Activated T-helper 1 cell treated with anti-CD3 and anti-CD28 coated beads, Interleukin-12 subunit alpha, Interleukin-12 subunit beta, Interleukin-2, Interleukin-4 antibody, amounts not matched to agents 30 ng/mL and 10 ng/mL and 1 ng/mL, durations not matched to agents 14 hours and 24 hours and 36 hours (primary cell): ENCODE data around the gene JAKMIP2. TPM values are rescaled to one million over a fixed set of nuclear protein-coding genes. Genes with fewer than 3 reads are reported as not detected.
A peak's percentile ranks its signal among the peaks of the same experiment; 100 is the strongest.
"Not testable (repeated sequence)": the region's sequence is repeated elsewhere in the genome, so short reads cannot be mapped to it uniquely, and the experiment has no call there.

Source experiments
- DNase-seq: peaks from one replicate; pipeline ENCODE4 v3.0.0; 2021; ENCODE audit warnings: low spot score
- H3K27ac Mint-ChIP-seq: one replicate; pipeline ENCODE4 v1.8.0; 2021; ENCODE audit warnings: mild to moderate bottlenecking, mixed read lengths
- H3K27me3 Mint-ChIP-seq: one replicate; pipeline ENCODE4 v1.8.0; 2022; ENCODE audit warnings: mild to moderate bottlenecking, moderate library complexity, mixed read lengths; ENCODE audit not compliant: insufficient read depth
- H3K36me3 Mint-ChIP-seq: one replicate; pipeline ENCODE4 v1.8.0; 2021; ENCODE audit warnings: low read depth, mixed read lengths
- H3K4me1 Mint-ChIP-seq: one replicate; pipeline ENCODE4 v1.8.0; 2021; ENCODE audit warnings: low read depth, mixed read lengths
- H3K4me3 Mint-ChIP-seq: one replicate; pipeline ENCODE4 v1.8.0; 2021; ENCODE audit warnings: mild to moderate bottlenecking, moderate library complexity, mixed read lengths
- H3K9me3 Mint-ChIP-seq: one replicate; pipeline ENCODE4 v1.8.0; 2021; ENCODE audit warnings: mixed read lengths
- intact Hi-C: fragments of 100-400 bp; cut with micrococcal nuclease; formaldehyde crosslinking; loops from one replicate; pipeline ENCODE4 v1.15.1; 2024
- total RNA-seq: library from RNA; stranded (reverse); gene quantifications from 2 replicates; pipeline ENCODE4 v1.2.3, GENCODE V29; 2022

Gene JAKMIP2
- 1.1 TPM in 2 replicates for total RNA-seq

DNA sequence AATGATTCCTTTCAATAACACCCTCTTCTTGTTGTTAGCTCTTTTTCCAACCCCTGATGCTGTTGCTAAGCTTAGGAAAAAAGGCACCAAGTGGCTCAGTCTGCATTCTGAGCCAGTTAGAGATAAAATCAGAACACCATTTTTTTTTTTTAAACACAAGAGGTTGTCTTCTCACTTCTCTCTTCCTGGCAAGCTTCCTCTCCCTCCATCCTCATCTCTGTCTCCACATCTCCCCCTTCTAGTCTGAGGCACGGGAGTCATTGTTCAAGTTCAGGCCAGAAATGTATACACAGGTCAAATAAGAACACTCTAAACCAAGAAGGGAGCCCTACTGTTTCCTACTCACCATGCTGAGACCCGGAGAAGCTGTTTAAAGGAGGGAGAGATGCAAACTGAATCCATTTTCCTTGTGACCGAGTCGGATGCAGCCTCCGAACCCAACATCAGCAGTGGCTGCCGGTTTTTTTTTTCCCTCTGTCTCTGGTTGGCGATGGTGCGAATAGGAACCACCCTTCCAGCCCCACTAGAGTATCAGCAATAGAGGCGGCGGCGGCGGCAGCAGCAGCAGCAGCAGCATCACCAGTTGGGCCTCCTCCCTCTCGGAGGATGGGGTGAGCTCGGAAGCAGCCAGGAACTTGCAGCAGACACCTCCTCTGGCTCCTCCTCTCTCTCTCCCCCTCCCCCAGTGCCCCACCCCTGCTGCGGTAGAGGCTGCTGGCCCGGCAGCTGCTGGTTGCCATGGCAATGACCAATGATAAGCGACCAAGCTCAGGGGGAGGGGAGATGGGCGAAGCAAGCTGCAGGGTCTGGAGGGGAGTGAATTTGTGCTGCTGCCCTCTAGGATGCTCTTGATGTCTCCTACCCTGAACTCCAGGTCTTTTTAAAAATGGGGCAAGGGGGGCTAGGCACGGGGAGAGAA lies at the start of gene JAKMIP2:
Gene JAKMIP2 (minus strand): TSS at position 619 of the 919 bp plus-strand sequence. CDS start 110,922 bp downstream, outside the sequence.
- H3K4me1 Mint-ChIP-seq = peaks cover 24% of the 10 kb centered on the region
- H3K27ac Mint-ChIP-seq = peak within 1 kb of the TSS; percentile 78
- intact Hi-C loops = loop anchor here (5.0 kb wide), 1 partner anchor 600 kb away; the partner anchor contains the start of gene FBXO38

GRCh38 chr5:147831465-147831864 lies 48.9 kb upstream of the JAKMIP2 start, which contains the start of gene SPINK1:
Gene SPINK1 (minus strand): TSS chr5:147831671. CDS start chr5:147831577, 94 bp downstream.
- intact Hi-C loops = no loop called here
- no peak for DNase-seq
- Mint-ChIP-seq H3K4me1 (no peaks in the 10 kb centered on the region), H3K27ac (no peak within 1 kb of the TSS), H3K4me3 (no peak within 1 kb of the TSS), H3K27me3 (peaks cover 11% of the 10 kb centered on the region), H3K9me3 (no peaks in the 10 kb centered on the region), H3K36me3 (no peaks in the 10 kb centered on the region)

More for the DNA sequence above, at the start of gene JAKMIP2:
- Mint-ChIP-seq H3K36me3 (no peaks in the 10 kb centered on the region), H3K9me3 (no peaks in the 10 kb centered on the region), H3K27me3 (peaks cover 13% of the 10 kb centered on the region), H3K4me3 (peak within 1 kb of the TSS; percentile 87)
- peak; percentile 83 for DNase-seq

DNA sequence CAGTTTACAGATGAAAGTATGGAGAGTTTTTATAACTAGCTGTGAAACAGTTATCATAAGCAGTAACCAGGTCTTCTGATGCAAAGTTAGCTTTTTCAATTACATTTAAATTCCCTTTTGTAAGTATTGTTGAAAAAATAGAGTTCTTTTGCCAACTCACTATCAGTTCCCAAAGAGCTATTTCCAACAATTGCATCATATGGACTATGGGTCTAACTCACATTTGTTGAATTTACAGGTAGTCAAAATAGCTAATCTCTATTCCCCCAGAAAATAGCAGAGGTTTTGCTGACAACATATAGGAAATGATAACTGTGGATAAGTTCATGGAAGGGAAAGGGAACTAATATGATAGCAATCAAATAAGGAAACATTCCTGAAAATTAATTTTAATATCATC lies 47.5 kb upstream of the JAKMIP2 start:
- Mint-ChIP-seq H3K27ac (no peak overlapping the region), H3K36me3 (no peaks in the 10 kb centered on the region), H3K27me3 (peaks cover 10% of the 10 kb centered on the region), H3K9me3 (no peaks in the 10 kb centered on the region), H3K4me1 (no peaks in the 10 kb centered on the region), H3K4me3 (no peak overlapping the region)
- intact Hi-C loops = no loop called here
- DNase-seq = no peak

DNA sequence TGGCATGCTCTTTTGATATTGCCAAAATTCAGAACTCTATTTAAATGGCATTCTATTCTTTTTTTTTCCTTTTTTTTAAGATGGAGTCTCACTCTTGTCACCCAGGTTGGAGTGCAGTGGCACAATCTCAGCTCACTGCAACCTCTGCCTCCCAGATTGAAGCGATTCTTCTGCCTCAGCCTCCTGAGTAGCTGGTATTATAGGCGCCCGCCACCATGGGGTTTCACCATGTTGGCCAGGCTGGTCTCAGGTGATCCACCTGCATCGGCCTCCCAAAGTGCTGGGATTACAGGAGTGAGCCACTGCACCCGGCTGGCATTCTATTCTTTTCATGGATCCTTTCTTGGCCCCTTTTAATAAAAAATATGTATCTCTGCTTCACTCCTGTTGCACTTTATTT lies 44.5 kb upstream of the JAKMIP2 start:
- not testable (repeated sequence) for H3K4me3 Mint-ChIP-seq, H3K27ac Mint-ChIP-seq, DNase-seq, H3K4me1 Mint-ChIP-seq, H3K36me3 Mint-ChIP-seq, H3K9me3 Mint-ChIP-seq
- intact Hi-C loops = loop anchor here (10.0 kb wide), 1 partner anchor 1292 kb away; no protein-coding TSS in a partner anchor
- peaks cover 13% of the 10 kb centered on the region for H3K27me3 Mint-ChIP-seq

- Mint-ChIP-seq H3K27me3 (peaks cover 13% of the 10 kb centered on the region), H3K36me3 (no peaks in the 10 kb centered on the region), H3K27ac (no peak overlapping the region), H3K4me1 (no peaks in the 10 kb centered on the region), H3K4me3 (no peak overlapping the region), H3K9me3 (no peaks in the 10 kb centered on the region)
- intact Hi-C loops = loop anchor here (10.0 kb wide), 1 partner anchor 1292 kb away; no protein-coding TSS in a partner anchor
- DNase-seq = no peak
Measured at GRCh38 chr5:147826361-147826760, 43.8 kb upstream of the JAKMIP2 start.

GRCh38 chr5:147822686-147823491 lies 40.4 kb upstream of the JAKMIP2 start:
- H3K27me3 Mint-ChIP-seq = peaks cover 11% of the 10 kb centered on the region
- no peaks in the 10 kb centered on the region for H3K4me1 Mint-ChIP-seq
- no peaks in the 10 kb centered on the region for H3K36me3 Mint-ChIP-seq
- peak; percentile 16 for DNase-seq
- intact Hi-C loops = loop anchor here (1.0 to 10.0 kb wide), 3 partner anchors 195 to 1288 kb away; no protein-coding TSS in a partner anchor
- H3K9me3 Mint-ChIP-seq = no peaks in the 10 kb centered on the region
- no peak overlapping the region for H3K4me3 Mint-ChIP-seq
- H3K27ac Mint-ChIP-seq = no peak overlapping the region

GRCh38 chr5:147822222-147822621 lies 39.7 kb upstream of the JAKMIP2 start:
- H3K9me3 Mint-ChIP-seq, H3K36me3 Mint-ChIP-seq, H3K4me1 Mint-ChIP-seq, H3K27ac Mint-ChIP-seq, H3K4me3 Mint-ChIP-seq, DNase-seq: not testable (repeated sequence)
- intact Hi-C loops = loop anchor here (1.0 to 10.0 kb wide), 3 partner anchors 194 to 1287 kb away; no protein-coding TSS in a partner anchor
- H3K27me3 Mint-ChIP-seq = peaks cover 11% of the 10 kb centered on the region

- H3K36me3 Mint-ChIP-seq = no peaks in the 10 kb centered on the region
- DNase-seq = no peak
- intact Hi-C loops = loop anchor here (1.0 to 10.0 kb wide), 3 partner anchors 193 to 1287 kb away; no protein-coding TSS in a partner anchor
- peaks cover 9% of the 10 kb centered on the region for H3K27me3 Mint-ChIP-seq
- H3K4me1 Mint-ChIP-seq = no peaks in the 10 kb centered on the region
- no peak overlapping the region for H3K4me3 Mint-ChIP-seq
- no peak overlapping the region for H3K27ac Mint-ChIP-seq
- no peaks in the 10 kb centered on the region for H3K9me3 Mint-ChIP-seq
Measured at GRCh38 chr5:147821766-147822165, 39.2 kb upstream of the JAKMIP2 start.

DNA sequence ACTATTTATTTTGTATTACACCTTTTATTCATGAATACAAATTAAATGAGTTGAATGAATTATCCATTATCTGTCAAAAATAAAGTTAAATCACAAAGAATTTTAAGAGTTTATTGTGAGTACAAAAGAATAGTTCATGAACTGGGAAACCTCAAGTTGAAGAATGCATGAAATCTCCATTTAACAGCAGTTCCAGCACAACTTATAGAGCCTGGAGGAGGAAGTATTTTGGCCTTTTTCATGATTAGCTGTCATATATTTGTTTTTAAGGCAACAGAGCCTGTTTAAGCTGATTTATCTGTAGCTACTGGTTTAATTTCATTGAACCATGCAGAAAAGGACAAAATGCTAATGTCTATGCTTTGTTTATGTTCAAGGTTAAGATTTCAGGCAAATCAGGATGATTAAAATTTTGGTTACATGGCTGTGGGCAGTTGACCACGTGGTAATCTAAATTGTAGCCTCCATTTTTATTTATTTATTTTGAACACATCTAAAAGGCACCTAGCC lies 36.8 kb upstream of the JAKMIP2 start:
- H3K4me1 Mint-ChIP-seq = no peaks in the 10 kb centered on the region
- peaks cover 5% of the 10 kb centered on the region for H3K27me3 Mint-ChIP-seq
- H3K9me3 Mint-ChIP-seq = no peaks in the 10 kb centered on the region
- intact Hi-C loops = no loop called here
- H3K27ac Mint-ChIP-seq = no peak overlapping the region
- H3K4me3 Mint-ChIP-seq = no peak overlapping the region
- DNase-seq = no peak
- H3K36me3 Mint-ChIP-seq = no peaks in the 10 kb centered on the region

DNA sequence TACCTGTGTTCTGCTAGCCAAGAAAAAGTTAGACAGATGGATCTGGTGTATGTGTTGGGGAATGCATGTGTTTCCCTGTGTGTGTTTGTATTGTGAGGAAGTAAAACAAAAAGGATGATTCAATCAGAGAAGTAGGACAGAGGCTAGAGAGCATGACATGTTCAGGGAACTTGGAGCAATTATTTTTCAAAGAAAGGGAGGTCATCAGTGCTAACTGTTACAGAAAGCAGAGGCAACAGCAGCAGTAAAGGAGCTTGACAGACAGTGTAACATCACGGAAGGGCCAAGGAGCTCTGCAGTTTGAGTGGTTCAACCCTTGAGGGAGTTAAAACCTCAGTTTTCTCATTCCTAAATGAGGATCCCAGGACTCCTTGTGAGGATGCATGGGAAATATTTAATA lies 35.8 kb upstream of the JAKMIP2 start:
- intact Hi-C loops = no loop called here
- no peaks in the 10 kb centered on the region for H3K36me3 Mint-ChIP-seq
- DNase-seq = no peak
- H3K9me3 Mint-ChIP-seq = no peaks in the 10 kb centered on the region
- H3K4me3 Mint-ChIP-seq = no peak overlapping the region
- H3K4me1 Mint-ChIP-seq = no peaks in the 10 kb centered on the region
- peaks cover 5% of the 10 kb centered on the region for H3K27me3 Mint-ChIP-seq
- no peak overlapping the region for H3K27ac Mint-ChIP-seq

DNA sequence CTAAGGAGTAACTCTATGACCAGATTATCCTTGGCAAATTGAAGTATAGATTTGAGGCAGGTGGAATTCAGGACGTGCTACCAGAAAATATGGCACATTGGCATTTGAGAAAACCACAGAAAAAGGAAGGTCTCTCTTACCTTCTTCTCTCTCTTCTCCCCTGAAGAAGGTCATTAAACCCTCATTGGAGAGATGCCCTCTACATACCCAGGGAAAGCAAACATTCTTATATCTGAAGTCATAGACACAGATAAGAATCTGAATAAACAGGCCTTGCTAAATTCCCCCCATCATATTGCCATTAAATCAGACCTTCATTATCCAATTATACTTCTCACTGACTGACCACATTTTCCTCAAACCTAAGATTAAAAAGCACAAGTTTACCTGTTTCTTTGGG lies 31.2 kb upstream of the JAKMIP2 start:
- Mint-ChIP-seq H3K4me1 (no peaks in the 10 kb centered on the region), H3K27ac (no peak overlapping the region), H3K9me3 (no peaks in the 10 kb centered on the region), H3K4me3 (no peak overlapping the region), H3K36me3 (no peaks in the 10 kb centered on the region), H3K27me3 (peaks cover 3% of the 10 kb centered on the region)
- intact Hi-C loops = no loop called here
- DNase-seq = no peak

DNA sequence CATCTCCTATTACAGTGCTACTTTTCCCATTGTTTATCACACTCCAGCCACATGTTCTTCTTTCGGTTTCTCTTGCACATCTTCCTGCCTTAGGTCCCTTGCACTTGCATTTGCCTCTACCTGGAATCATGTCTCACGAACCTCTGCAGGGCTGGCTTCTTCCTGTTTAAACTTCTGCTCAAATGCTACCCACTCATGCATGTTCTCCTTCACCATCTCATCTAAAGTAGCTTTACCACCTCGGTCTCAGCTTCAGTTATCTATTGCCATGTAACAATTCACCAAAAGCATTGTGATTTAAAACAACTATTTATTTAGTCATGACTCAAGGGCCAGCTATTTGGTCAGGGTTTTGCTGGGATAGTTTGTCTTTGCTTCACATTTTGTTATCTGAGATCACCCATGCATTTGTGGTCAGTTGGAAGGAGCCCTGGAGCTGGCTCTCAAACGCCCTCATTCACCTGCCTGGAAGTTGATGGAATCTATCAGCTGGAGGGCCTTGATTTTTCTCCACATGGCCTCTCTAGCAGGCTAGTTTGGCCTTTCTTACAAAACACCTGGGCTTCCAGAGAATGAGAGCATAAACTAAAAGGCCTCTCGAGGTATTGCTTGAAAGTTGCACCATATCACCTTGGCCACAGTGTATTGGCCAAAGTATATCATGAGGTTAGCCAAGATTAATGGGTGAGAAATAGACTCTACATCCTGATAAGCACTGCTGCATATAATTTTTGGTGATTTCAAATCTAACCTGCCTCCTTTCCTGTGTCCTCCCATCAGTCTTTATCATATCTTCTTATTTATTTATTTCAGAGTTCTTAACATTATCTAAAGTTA lies 27.5 kb upstream of the JAKMIP2 start:
- Mint-ChIP-seq H3K4me1 (no peaks in the 10 kb centered on the region), H3K27ac (no peak overlapping the region), H3K4me3 (no peak overlapping the region), H3K27me3 (no peaks in the 10 kb centered on the region), H3K36me3 (no peaks in the 10 kb centered on the region), H3K9me3 (no peaks in the 10 kb centered on the region)
- no peak for DNase-seq
- intact Hi-C loops = no loop called here
